Measurements from ENCODE around the gene CACNA1H. TPM values are rescaled to one million over a fixed set of nuclear protein-coding genes. Genes with fewer than 3 reads are reported as not detected.

The CACNA1H gene
- total and polyA plus RNA-seq, 2 of the 4 experiments (the other 2 are of a cell fraction), result 1.6 to 5.8 TPM

DNA sequence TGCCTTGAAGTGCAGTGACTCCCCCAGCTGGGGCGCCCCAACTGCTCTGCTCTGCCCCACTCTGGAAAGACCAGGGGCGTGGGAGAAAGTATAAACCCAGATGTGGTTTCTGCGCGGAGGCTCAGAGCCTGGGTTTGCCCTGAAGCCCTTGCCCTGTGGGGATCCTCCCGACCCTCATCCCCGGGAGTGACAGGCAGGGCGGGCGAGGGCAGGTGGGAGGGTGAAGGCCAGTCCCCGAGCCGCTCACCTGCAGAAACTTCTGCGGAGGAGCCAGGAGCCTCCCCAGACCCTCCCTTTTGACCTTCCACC is 106.8 kb downstream of the CACNA1H start:
- Histone ChIP-seq H4K5ac (ENCODE audit: low read depth, low read length) (no peak overlapping the region), H3K4me2 (ENCODE audit: low read depth, low read length) (no peak overlapping the region), H3K4me1 (ENCODE audit: control insufficient read depth, insufficient read depth, low read length) (no peaks in the 10 kb centered on the region), H4K91ac (ENCODE audit: insufficient read depth, low read depth, low read length) (no peak overlapping the region), H3K23ac (ENCODE audit: low read depth, low read length) (no peak overlapping the region), H2BK20ac (ENCODE audit: low read depth, low read length) (no peak overlapping the region), H3K36me3 (ENCODE audit: control insufficient read depth, insufficient read depth, low read length) (no peaks in the 10 kb centered on the region), H2AK9ac (replicated peaks; ENCODE audit: low read depth, low read length, poor library complexity) (no peak overlapping the region), H3K14ac (replicated peaks; ENCODE audit: low read depth, low read length) (no peak overlapping the region), H3K9ac (ENCODE audit: low read depth, low read length) (no peak overlapping the region), H3K4ac (ENCODE audit: low read depth, low read length) (no peak overlapping the region), H3K79me1 (ENCODE audit: low read depth in 1 of 2, low read length in 2 of 2) (no peaks in the 10 kb centered on the region), H3K9me1 (ENCODE audit: insufficient read depth, low read length) (peaks cover 4% of the 10 kb centered on the region; the same call in 1 of the 2 replicates), H2BK5ac (ENCODE audit: low read depth, low read length, poor library complexity, severe bottlenecking) (no peak overlapping the region), H4K8ac (ENCODE audit: low read depth in 2 of 2, low read length in 2 of 2) (no peak overlapping the region), H3K9me3 (ENCODE audit: control insufficient read depth, insufficient read depth, low read length) (no peaks in the 10 kb centered on the region), H3K18ac (ENCODE audit: low read depth, low read length) (no peak overlapping the region), H3K56ac (ENCODE audit: extremely low read depth, insufficient read depth, low read length) (no peak overlapping the region), H3K27ac (ENCODE audit: insufficient read depth, low read length) (no peak overlapping the region), H3K4me3 (ENCODE audit: insufficient read depth, low read depth, low read length) (no peak overlapping the region), H2AFZ (replicated peaks; ENCODE audit: low read length, poor library complexity) (no peak overlapping the region), H2BK15ac (ENCODE audit: low read depth, low read length) (no peak overlapping the region), H2AK5ac (ENCODE audit: low read depth, low read length) (no peak overlapping the region), H2BK120ac (ENCODE audit: low read depth, low read length) (no peak overlapping the region), H3K27me3 (ENCODE audit: control insufficient read depth, insufficient read depth, low read length) (peaks cover 38% of the 10 kb centered on the region), H4K20me1 (ENCODE audit: insufficient read depth, low read length) (no peaks in the 10 kb centered on the region; the same call in 1 of the 2 replicates)
- dilution Hi-C loops (cut with HindIII; ENCODE audit: low sequenced_read_pairs, unreplicated experiment) (no loop called here), intact Hi-C loops (cut with micrococcal nuclease) (no loop called here), in situ Hi-C loops (cut with MboI; ENCODE audit: low sequenced_read_pairs) (no loop called here)
- WGBS, 2 experiments (ENCODE audit: extremely low coverage in 2 of 2, insufficient read length in 1 of 2), result no CpG with 5 or more reads among the region's 11 CpGs
- no peak for DNase-seq
- BruUV-seq (replicated peaks), result no TSS peak
- no peak for ATAC-seq (ENCODE audit: low read depth)
- ChIA-PET POLR2A (ENCODE audit: unreplicated experiment) (no interaction called here), CTCF (no interaction called here)
- TF ChIP-seq RFX5 (IDR thresholded peaks at IDR 0.05; ENCODE audit: low read depth, low read length) (no peak), FOS (IDR thresholded peaks at IDR 0.05; ENCODE audit: low read depth, low read length) (no peak), RCOR1 (IDR thresholded peaks at IDR 0.05; ENCODE audit: insufficient replicate concordance, low read length) (no peak), MAZ (IDR thresholded peaks at IDR 0.05; ENCODE audit: borderline replicate concordance, low read depth, low read length) (no peak)
